SH-SY5Y (cell line): Measurements from ENCODE around the gene ALB.

ENCODE experiments used
- GATA2 ChIP-seq: IDR thresholded peaks from 2 replicates; pipeline ENCODE4 v1.6.1; 2011; ENCODE audit warnings: mild to moderate bottlenecking, low read depth, low read length
- GATA3 ChIP-seq: IDR thresholded peaks from 2 replicates; pipeline ENCODE4 v1.6.1; 2011; ENCODE audit warnings: low read depth, mild to moderate bottlenecking, low read length, moderate library complexity

Gene ALB

DNA sequence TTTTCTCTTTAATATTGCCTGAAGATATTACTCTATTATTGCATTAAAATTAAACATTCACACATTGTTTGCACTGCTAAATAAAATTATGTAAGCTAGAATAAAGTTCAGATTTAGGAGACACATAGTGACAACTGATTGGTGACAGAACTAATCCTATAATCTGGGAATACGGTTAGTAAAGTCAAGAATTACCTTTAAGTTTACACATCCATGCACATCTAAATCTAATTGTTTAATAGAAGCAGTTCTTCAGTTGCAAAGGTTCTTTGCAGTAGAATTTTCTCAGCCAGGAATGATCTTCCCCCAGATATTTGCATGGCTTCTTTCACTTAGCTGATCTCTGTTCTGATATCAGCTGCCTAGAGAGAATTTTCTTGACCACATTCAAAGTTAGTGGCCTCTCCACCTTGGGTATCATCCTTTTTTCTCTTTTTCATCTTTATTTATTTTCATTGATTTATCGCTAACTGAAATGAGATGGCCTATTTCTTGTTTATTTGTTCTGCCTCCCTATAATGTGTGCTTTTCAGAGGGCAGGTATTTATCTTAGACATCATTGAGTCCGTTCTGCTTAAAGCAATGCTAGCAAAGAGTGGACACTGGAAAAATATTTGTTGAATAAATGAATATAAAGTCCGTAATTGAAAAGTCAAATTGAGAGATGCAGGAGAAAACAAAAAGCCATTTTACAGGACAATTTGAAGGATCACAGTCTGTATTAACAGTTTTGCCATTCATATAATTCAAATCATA lies 44.5 kb downstream of the ALB start:
- TF ChIP-seq GATA3, result no peak
- TF ChIP-seq GATA2, result no peak

DNA sequence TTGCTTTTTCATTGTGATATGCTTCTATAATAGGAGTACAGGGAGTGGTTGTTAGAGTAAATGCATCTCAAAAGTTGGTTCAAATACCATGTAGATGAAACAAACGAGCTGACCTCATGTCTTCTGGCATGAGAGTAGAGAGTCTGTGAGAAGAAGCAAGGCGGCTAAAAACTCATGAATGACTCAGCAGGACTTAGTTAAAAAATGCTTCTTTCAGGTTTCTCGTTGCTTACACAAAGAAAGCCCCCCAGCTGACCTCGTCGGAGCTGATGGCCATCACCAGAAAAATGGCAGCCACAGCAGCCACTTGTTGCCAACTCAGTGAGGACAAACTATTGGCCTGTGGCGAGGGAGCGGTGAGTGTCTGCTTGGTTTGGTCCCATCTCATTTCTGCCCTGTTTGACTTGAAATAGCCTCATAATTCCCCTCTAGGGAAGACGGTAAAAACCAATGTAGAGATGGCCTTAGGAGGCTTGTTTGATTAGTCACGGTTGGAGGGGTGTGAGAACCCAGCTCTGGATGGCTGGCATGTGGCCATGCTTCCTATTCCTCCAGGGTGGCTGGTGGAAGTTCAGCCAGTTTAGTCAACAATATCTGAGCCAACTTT lies 46.4 kb downstream of the ALB start:
- TF ChIP-seq GATA2 (no peak), GATA3 (no peak)

DNA sequence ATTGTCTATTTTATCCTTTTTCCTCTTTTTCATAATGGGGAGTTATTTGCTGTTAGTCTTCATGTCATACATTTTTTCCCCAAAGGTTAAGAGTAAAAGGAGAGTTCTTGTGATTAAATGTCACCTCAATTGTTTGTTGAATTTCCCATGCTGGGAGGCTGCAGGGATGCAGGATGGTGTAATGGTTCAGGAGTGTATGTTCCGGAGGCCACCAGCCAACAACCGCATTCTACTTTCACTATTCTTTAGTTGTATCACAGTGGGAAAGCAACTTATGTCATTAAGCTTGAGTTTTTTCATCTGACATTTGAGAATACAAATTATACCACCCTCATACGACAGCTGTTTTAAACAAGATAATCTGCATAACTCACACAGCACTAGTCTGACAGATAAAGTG lies 47.3 kb downstream of the ALB start:
- no peak for TF ChIP-seq GATA2
- no peak for TF ChIP-seq GATA3

DNA sequence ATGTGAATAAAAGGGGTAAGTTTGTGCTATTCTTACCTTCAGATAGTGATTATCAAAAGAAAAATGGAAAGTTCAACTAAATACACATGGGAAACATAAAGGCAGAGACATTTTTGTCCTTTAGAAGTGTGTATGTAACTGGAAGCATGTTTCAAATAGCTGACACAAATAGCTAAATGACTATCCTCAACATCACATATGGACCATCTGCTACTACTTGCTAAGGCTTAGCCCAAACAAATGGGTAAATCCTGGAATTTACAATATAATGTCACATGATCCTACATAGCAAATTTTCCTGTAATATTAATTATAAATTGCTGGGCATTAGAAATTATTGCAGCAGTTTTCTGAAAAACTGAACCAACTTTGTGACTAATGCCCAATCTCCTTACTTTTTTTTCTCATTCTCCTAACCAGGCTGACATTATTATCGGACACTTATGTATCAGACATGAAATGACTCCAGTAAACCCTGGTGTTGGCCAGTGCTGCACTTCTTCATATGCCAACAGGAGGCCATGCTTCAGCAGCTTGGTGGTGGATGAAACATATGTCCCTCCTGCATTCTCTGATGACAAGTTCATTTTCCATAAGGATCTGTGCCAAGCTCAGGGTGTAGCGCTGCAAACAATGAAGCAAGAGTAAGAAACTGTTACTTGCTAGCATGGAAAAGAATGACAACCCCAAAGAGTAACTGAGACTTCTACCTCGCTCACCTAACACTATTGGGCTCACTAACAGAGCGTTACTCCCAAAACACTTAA lies 48.1 kb downstream of the ALB start:
- TF ChIP-seq GATA2 (no peak), GATA3 (no peak)

DNA sequence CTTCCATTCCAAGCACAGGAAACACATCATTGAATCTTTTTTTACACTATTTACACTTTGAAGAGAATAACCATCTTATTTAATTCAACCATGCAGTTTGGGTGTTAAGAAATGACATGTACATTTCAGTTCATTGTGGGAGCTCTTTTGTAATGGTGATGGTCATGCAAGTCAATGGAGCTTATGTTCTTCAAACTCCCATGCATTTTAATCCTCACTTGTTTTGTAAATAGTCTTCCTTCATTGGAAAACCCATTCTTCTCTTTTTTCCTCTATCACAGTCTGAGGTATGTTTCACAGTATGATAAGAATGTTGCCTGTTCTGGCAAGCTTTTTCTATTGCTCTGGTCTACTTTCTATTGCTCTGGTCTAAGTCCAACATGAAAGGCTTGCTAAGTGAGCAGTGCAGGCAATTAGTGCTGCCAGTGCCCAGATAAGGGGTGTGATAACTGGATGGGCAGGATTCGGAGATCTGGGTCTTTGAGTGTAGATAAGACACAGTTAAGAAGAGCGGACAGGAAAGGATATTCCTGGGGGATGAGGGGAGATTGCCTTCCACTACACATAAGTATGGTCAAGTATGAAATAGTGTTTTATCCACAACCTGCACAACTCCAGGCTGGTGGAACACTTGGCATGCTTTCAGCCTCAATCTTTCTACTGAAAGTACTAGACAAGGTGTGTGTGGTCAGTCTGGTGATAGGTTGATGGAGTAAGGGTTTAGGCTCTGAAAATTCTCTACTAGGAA lies 49.0 kb downstream of the ALB start:
- TF ChIP-seq GATA3 (no peak), GATA2 (no peak)

DNA sequence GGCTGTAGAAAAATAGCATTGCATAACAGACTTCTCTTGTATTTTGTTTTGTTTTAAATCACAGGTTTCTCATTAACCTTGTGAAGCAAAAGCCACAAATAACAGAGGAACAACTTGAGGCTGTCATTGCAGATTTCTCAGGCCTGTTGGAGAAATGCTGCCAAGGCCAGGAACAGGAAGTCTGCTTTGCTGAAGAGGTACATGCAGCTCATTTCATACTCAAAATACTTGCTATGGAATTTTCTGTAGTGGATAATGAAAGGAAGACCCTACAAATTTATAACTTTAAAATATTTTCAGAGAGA lies 49.6 kb downstream of the ALB start:
- TF ChIP-seq GATA2 (no peak), GATA3 (no peak)

DNA sequence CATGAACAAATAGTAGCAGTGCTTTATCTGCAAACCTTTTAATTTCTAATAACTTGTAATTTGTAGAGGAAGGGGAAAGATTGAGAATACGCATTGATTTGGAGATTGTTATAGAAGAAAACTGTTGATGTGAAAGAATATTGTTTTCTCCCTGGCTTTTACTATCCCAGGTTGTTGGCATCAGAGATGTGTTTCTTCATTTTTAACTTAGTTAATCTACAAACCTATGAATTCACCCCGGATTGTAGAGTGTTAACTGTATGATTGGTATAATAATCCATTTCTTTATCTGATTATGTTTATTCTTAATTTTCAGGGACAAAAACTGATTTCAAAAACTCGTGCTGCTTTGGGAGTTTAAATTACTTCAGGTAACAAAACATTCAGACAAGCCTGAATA lies 50.8 kb downstream of the ALB start:
- TF ChIP-seq GATA2 (no peak), GATA3 (no peak)

DNA sequence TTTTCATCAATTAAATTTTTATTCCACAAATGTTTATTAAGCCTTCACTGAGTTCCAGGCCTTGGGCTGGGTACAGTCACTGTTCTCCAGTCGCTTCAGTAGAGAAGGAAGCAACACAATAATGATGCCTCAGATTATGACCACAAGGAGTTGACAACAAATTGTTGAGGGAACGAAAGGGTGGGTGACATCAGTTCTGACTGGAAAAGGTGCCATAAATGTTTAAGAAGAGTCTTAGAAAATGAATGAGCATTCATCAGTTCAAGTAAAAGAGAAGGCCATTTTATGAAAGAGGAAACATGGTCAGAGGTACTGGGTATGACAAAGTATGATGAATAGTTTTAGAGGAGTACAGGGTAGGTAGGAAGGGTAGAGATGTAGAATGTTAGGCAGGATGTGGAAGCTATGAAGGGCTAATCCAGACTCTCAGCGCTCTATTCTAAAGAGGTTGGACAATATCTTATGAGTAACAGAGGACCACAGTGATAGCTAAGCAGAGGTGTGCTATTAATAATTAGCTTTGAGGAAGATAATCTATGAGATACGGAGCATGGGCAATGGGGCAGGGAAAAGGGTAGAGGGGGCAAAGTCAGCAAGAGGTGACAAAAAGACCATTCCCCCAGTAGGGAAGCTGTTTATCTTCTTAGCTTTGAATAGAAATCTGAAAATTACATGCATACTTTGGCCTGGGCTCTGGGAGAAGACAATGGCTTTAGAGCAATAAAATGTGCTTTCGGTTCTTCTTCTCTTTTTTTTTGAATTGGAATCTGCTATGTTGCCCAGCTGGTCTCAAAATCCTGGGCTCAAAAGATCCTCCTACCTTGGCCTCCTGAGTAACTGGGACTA lies 52.3 kb downstream of the ALB start:
- TF ChIP-seq GATA2 (no peak), GATA3 (no peak)

DNA sequence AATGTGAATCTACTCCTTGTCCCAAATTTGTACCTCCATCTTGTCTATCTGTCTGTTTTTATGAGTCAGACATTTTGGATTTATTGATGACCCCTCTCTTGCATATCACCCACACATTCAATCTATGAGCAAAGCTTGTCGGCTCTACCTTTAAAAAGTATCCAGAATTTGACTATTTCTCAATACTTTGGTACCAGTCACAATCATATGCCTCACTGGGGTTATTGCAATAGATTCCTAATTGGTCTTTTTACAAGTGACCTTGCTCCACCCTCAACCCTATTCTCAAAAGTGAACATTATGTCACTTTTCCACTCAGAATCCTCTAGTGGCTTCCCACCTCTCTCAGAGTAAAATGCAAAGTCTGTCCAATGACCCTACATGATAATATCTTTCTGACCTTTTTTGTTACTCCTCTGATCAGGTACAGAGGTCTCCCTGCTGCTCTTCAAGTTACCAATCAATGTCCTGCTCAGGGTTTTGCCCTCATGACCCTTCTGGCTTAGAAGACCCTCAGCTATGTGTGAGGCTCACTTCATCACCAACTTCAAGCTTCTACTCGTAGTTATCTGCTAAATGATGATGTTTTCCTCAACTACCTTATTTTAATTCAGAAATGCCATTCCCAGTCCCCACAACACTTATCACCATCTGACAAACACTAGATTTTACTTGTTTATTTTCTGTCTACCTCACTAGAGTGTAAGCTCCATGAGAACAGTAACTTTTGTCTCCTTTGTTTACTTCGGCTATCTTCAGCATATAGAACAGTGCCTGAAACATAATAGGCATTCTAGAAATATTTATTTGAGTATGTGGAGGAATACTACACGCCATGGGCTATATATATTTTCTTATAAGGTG lies 54.3 kb downstream of the ALB start:
- TF ChIP-seq GATA3 (no peak), GATA2 (no peak)

DNA sequence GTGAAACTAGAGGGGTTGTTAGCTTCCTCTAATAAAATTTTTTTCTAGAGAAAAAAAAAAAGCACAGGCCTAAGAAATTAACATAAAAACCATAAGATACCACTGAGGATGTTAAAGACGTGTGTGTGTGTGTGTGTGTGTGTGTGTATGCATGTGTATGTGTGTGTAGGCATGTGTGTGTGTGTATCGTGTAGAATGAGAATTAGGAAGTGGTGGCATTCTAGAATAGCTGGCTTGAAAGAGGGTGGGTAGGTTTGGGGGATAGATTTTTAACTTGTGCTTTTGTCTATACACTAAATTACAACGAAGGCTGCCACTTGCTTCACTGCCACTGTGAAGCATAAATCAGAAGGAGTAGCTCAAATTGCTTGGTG lies 54.9 kb downstream of the ALB start:
- no peak for TF ChIP-seq GATA2
- no peak for TF ChIP-seq GATA3

DNA sequence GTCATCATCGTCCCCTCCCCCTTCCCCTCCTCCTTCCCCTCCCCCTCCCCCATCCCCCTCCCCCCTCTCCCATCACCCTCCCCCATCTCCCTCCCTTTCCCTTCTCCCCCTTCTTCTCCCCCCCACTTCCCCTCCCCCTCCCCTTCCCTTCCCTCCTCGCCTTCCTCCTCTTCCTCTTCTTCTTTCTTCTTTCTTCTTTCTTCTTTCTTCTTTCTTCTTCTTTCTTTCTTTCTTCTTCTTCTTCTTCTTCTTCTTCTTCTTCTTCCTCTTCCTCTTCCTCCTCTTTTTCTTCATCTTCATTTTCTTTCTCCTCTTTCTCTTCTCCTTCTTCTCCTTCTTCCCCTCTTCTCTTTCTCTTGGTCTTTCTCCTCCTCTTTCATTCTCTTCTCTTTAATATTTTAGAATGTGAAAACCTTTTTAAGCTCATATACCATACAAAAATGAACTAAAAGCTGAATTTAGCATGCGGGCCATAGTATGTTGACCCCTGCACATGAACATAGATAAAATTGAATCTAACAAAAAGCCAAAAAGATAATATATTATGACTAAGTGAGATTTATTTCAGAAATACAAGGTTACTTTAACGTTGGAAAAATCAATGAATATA lies 56.9 kb downstream of the ALB start:
- no peak for TF ChIP-seq GATA3
- TF ChIP-seq GATA2, result no peak

DNA sequence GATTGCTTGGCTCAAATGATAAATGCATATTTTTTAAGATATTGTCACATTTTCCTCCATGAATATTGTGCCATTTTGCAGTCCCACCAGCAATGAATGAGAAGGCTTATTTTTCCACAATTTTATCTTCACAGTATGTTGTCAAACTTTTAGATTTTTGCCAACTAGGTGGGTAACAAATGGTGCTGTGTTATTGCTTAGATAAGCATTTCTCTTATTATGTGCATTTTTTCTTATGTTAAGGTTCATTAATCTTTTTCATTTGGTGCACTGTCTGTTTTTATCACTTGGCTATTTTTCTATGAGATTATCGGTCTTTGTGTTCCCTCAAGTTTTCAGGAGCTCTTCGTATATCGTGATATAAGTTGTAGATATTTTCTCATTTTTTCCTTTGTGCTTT lies 64.1 kb downstream of the ALB start:
- TF ChIP-seq GATA2 (no peak), GATA3 (no peak)

DNA sequence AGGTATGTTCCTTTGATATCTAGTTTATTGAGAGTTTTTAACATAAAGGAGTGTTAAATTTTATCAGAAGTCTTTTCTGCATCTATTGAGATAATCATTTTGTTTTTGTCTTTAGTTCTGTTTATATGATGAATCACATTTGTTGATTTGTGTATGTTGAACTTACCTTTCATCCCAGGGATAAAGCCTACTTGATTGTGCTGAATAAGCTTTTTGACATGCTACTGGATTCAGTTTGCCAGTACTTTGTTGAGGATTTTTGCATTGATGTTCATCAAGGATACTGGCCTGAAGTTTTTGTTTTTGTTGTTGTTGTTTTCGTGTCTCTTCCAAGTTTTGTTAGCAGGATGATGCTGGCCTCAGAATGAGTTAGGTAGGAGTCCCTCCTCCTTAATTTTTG lies 66.6 kb downstream of the ALB start:
- TF ChIP-seq GATA2, result no peak
- no peak for TF ChIP-seq GATA3
